Liver (tissue), 9 donors: ENCODE measurements around the gene CIITA. TPM values are rescaled to one million over a fixed set of nuclear protein-coding genes. Genes with fewer than 3 reads are reported as not detected.

Source experiments
- DNase-seq: peaks from one replicate; pipeline ENCODE4 v3.0.0-alpha.2; 2017; ENCODE audit warnings: low spot score
- H3K27ac ChIP-seq, 2 donors: one replicate each; pipeline ENCODE4 v1.7.0; 2013; ENCODE audit warnings: inconsistent platforms in 2 of 2, low read length in 2 of 2, control low read depth in 1 of 2, low read depth in 1 of 2, mild to moderate bottlenecking in 1 of 2
- H3K27me3 ChIP-seq, 4 donors: one replicate each; pipeline versions ENCODE4 v1.6.1 to v1.7.0; 2013; ENCODE audit warnings: low read length in 3 of 4, inconsistent platforms in 1 of 4, mild to moderate bottlenecking in 1 of 4, moderate library complexity in 1 of 4; ENCODE audit not compliant: control insufficient read depth in 4 of 4, insufficient read depth in 4 of 4
- H3K36me3 ChIP-seq, 4 donors: one replicate each; pipeline versions ENCODE4 v1.6.1 to v1.7.0; 2013; ENCODE audit warnings: low read length in 3 of 4, mild to moderate bottlenecking in 3 of 4, low read depth in 1 of 4, moderate library complexity in 1 of 4; ENCODE audit not compliant: control insufficient read depth in 4 of 4, insufficient read depth in 3 of 4
- H3K4me1 ChIP-seq, 4 donors: one replicate each; pipeline versions ENCODE4 v1.6.1 to v1.7.0; 2013; ENCODE audit warnings: low read length in 3 of 4, mild to moderate bottlenecking in 3 of 4, moderate library complexity in 1 of 4; ENCODE audit not compliant: control insufficient read depth in 4 of 4, insufficient read depth in 4 of 4
- H3K4me3 ChIP-seq, 3 donors: one replicate each; pipeline versions ENCODE4 v1.6.1 to v1.7.0; 2013; ENCODE audit warnings: low read length in 3 of 3, control low read depth in 1 of 3, low read depth in 1 of 3, mild to moderate bottlenecking in 1 of 3
- H3K9ac ChIP-seq, 2 donors: one replicate each; pipeline ENCODE4 v1.7.0; 2013; ENCODE audit warnings: low read length in 2 of 2, mild to moderate bottlenecking in 2 of 2, moderate library complexity in 2 of 2, control low read depth in 1 of 2, low read depth in 1 of 2
- H3K9me3 ChIP-seq, 4 donors: one replicate each; pipeline versions ENCODE4 v1.6.1 to v1.7.0; 2013; ENCODE audit warnings: low read length in 3 of 4; ENCODE audit not compliant: control insufficient read depth in 4 of 4
- CTCF ChIP-seq: fragments of 150-350 bp; IDR thresholded peaks from 2 replicates; pipeline ENCODE4 v1.5.1; 2017; ENCODE audit warnings: improper control_type of control experiment, low read depth, low read length; ENCODE audit not compliant: missing input control
- EGR1 ChIP-seq, 2 donors: IDR thresholded peaks; 2 replicates each; pipeline ENCODE4 v1.6.1; 2016 to 2018; ENCODE audit warnings: antibody characterized with exemption in 2 of 2, low read depth in 2 of 2
- FOXA1 ChIP-seq: IDR thresholded peaks from 2 replicates; pipeline ENCODE4 v1.6.1; 2016; ENCODE audit warnings: antibody characterized with exemption
- FOXA2 ChIP-seq: IDR thresholded peaks from 2 replicates; pipeline ENCODE4 v1.6.1; 2016; ENCODE audit warnings: antibody characterized with exemption
- GABPA ChIP-seq, 2 donors: IDR thresholded peaks in 1 of 2; conservative IDR thresholded peaks in 1 of 2; 2 replicates each; pipeline ENCODE4 v1.6.1; 2016; ENCODE audit warnings: antibody characterized with exemption in 2 of 2, mild to moderate bottlenecking in 1 of 2, moderate library complexity in 1 of 2
- HNF4A ChIP-seq, 2 donors: conservative IDR thresholded peaks; 2 replicates each; pipeline ENCODE4 v1.6.1; 2016; ENCODE audit warnings: antibody characterized with exemption in 2 of 2, mild to moderate bottlenecking in 2 of 2
- HNF4G ChIP-seq: IDR thresholded peaks from 2 replicates; pipeline ENCODE4 v1.6.1; 2016; ENCODE audit warnings: antibody characterized with exemption
- JUND ChIP-seq, 2 donors: IDR thresholded peaks; 2 replicates each; pipeline ENCODE4 v1.6.1; 2016; ENCODE audit warnings: antibody characterized with exemption in 2 of 2
- NR2F2 ChIP-seq: IDR thresholded peaks from 2 replicates; pipeline ENCODE4 v1.6.1; 2016; ENCODE audit warnings: antibody characterized with exemption
- RAD21 ChIP-seq, 2 donors: IDR thresholded peaks; 2 replicates each; pipeline ENCODE4 v1.6.1; 2016; ENCODE audit warnings: antibody characterized with exemption in 2 of 2, mild to moderate bottlenecking in 2 of 2
- RXRA ChIP-seq, 2 donors: IDR thresholded peaks; 2 replicates each; pipeline ENCODE4 v1.6.1; 2017 to 2018; ENCODE audit warnings: antibody characterized with exemption in 2 of 2, mild to moderate bottlenecking in 1 of 2
- SP1 ChIP-seq: IDR thresholded peaks from 2 replicates; pipeline ENCODE4 v1.6.1; 2018; ENCODE audit warnings: antibody characterized with exemption, mild to moderate bottlenecking
- TAF1 ChIP-seq: conservative IDR thresholded peaks from 2 replicates; pipeline ENCODE4 v1.6.1; 2016; ENCODE audit warnings: antibody characterized with exemption, mild to moderate bottlenecking
- YY1 ChIP-seq: IDR thresholded peaks from 2 replicates; pipeline ENCODE4 v1.6.1; 2016; ENCODE audit warnings: antibody characterized with exemption, mild to moderate bottlenecking
- WGBS: extraction: QIAGEN DNeasy Blood & Tissue Kit; methylation state at CpG from one replicate; pipeline ENCODE4 v1.1.7; 2013; 5-methylcytosine and 5-hydroxymethylcytosine counted together
- polyA plus RNA-seq, 2 donors: library from polyadenylated mRNA; stranded (reverse) in 1 of 2; unstranded in 1 of 2; fragments of 200-250 nt in 1 of 2; fragments of >200 nt in 1 of 2; fragmentation: Nextera tagmentation in 1 of 2; extraction: Ambion mirVana in 1 of 2; gene quantifications; one replicate each; pipeline versions ENCODE4 v1.2.1 to v1.2.3, GENCODE V29; 2013 to 2015
- total RNA-seq, 2 donors: library from RNA; depleted of rRNA; stranded (reverse); fragments of >200 nt; gene quantifications; one replicate each; pipeline ENCODE4 v1.2.3, GENCODE V29; 2014
- TF ChIP-seq, protein P1 (sequence below): IDR thresholded peaks from 2 replicates; pipeline ENCODE4 v1.6.1; 2016; ENCODE audit warnings: antibody characterized with exemption
- TF ChIP-seq, protein P2 (sequence below): IDR thresholded peaks from 2 replicates; pipeline ENCODE4 v1.6.1; 2016; ENCODE audit warnings: antibody characterized with exemption
- TF ChIP-seq, protein P3 (sequence below): IDR thresholded peaks from 2 replicates; pipeline ENCODE4 v1.6.1; 2016; ENCODE audit warnings: antibody characterized with exemption
- TF ChIP-seq, protein P4 (sequence below): IDR thresholded peaks from 2 replicates; pipeline ENCODE4 v1.6.1; 2016; ENCODE audit warnings: antibody characterized with exemption, mild to moderate bottlenecking
- donor health status: healthy.
- donor health status: healthy.
- donor health status: healthy.
- donor health status: healthy.
- donor health status: healthy.

CIITA gene
- total and polyA plus RNA-seq, 4 donors = 1.6 to 4.2 (median 2.2) TPM

GRCh38 chr16:10849736-10850477 lies 27.1 kb upstream of the CIITA start:
- no peaks in the 10 kb centered on the region for H3K4me1 ChIP-seq

More at GRCh38 chr16:10849736-10850477, 27.1 kb upstream of the CIITA start:
- no peak overlapping the region for H3K9ac ChIP-seq
- H3K27me3 ChIP-seq = no peaks in the 10 kb centered on the region
- H3K4me3 ChIP-seq = no peak overlapping the region
- no peaks in the 10 kb centered on the region for H3K36me3 ChIP-seq
- H3K9me3 ChIP-seq = no peaks in the 10 kb centered on the region
- no peak overlapping the region for H3K27ac ChIP-seq
- no peak for TF ChIP-seq SP1
- TF ChIP-seq RAD21 (IDR thresholded peaks at IDR 0.05) = no peak
- no peak for TF ChIP-seq HNF4A (conservative IDR thresholded peaks at IDR 0.05)
- TF ChIP-seq, protein P1, sequence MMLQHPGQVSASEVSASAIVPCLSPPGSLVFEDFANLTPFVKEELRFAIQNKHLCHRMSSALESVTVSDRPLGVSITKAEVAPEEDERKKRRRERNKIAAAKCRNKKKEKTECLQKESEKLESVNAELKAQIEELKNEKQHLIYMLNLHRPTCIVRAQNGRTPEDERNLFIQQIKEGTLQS = no peak
- no peak for TF ChIP-seq EGR1 (IDR thresholded peaks at IDR 0.05; ENCODE audit: low read depth in 2 of 2)
- no peak for TF ChIP-seq GABPA (IDR thresholded peaks at IDR 0.05 in 1 of 2, conservative IDR thresholded peaks at IDR 0.05 in 1 of 2)
- no peak for TF ChIP-seq CTCF
- no peak for TF ChIP-seq FOXA1
- no peak for TF ChIP-seq YY1
- TF ChIP-seq, protein P2, sequence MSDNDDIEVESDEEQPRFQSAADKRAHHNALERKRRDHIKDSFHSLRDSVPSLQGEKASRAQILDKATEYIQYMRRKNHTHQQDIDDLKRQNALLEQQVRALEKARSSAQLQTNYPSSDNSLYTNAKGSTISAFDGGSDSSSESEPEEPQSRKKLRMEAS = no peak
- TF ChIP-seq, protein P3, sequence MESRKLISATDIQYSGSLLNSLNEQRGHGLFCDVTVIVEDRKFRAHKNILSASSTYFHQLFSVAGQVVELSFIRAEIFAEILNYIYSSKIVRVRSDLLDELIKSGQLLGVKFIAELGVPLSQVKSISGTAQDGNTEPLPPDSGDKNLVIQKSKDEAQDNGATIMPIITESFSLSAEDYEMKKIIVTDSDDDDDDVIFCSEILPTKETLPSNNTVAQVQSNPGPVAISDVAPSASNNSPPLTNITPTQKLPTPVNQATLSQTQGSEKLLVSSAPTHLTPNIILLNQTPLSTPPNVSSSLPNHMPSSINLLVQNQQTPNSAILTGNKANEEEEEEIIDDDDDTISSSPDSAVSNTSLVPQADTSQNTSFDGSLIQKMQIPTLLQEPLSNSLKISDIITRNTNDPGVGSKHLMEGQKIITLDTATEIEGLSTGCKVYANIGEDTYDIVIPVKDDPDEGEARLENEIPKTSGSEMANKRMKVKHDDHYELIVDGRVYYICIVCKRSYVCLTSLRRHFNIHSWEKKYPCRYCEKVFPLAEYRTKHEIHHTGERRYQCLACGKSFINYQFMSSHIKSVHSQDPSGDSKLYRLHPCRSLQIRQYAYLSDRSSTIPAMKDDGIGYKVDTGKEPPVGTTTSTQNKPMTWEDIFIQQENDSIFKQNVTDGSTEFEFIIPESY = no peak
- TF ChIP-seq HNF4G = no peak
- no peak for TF ChIP-seq TAF1
- TF ChIP-seq, protein P4, sequence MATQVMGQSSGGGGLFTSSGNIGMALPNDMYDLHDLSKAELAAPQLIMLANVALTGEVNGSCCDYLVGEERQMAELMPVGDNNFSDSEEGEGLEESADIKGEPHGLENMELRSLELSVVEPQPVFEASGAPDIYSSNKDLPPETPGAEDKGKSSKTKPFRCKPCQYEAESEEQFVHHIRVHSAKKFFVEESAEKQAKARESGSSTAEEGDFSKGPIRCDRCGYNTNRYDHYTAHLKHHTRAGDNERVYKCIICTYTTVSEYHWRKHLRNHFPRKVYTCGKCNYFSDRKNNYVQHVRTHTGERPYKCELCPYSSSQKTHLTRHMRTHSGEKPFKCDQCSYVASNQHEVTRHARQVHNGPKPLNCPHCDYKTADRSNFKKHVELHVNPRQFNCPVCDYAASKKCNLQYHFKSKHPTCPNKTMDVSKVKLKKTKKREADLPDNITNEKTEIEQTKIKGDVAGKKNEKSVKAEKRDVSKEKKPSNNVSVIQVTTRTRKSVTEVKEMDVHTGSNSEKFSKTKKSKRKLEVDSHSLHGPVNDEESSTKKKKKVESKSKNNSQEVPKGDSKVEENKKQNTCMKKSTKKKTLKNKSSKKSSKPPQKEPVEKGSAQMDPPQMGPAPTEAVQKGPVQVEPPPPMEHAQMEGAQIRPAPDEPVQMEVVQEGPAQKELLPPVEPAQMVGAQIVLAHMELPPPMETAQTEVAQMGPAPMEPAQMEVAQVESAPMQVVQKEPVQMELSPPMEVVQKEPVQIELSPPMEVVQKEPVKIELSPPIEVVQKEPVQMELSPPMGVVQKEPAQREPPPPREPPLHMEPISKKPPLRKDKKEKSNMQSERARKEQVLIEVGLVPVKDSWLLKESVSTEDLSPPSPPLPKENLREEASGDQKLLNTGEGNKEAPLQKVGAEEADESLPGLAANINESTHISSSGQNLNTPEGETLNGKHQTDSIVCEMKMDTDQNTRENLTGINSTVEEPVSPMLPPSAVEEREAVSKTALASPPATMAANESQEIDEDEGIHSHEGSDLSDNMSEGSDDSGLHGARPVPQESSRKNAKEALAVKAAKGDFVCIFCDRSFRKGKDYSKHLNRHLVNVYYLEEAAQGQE = no peak
- no peak for TF ChIP-seq FOXA2
- TF ChIP-seq NR2F2 = no peak
- no peak for TF ChIP-seq RXRA (IDR thresholded peaks at IDR 0.05)
- TF ChIP-seq JUND (IDR thresholded peaks at IDR 0.05) = no peak
- no peak for DNase-seq
- WGBS = 75% methylated on average over 7 of the region's 7 CpGs
